Natural killer cell (primary cell): Measurements from ENCODE around the gene MGMT. TPM values are rescaled to one million over a fixed set of nuclear protein-coding genes. Genes with fewer than 3 reads are reported as not detected.

Source experiments
- ATAC-seq, 3 donors: fragments of 150-1000 bp in 2 of 3; fragments of 200-7000 bp in 1 of 3; cut with Tn5 transposase; 1 replicate in 1 of 3; 2 replicates in 2 of 3; pipeline ENCODE4 v1.10.0; 2021; ENCODE audit warnings: mild to moderate bottlenecking in 2 of 3, moderate library complexity in 2 of 3
- DNase-seq, 2 donors: peaks; one replicate each; pipeline versions ENCODE4 v3.0.0 to v3.0.0-alpha.2; 2013 to 2021; ENCODE audit warnings: mixed read lengths in 1 of 2
- H3K27ac ChIP-seq: one replicate; pipeline ENCODE4 v1.5.1; 2013; ENCODE audit warnings: mild to moderate bottlenecking, low read length
- H3K27me3 ChIP-seq: one replicate; pipeline ENCODE4 v1.6.1; 2013; ENCODE audit warnings: low read length; ENCODE audit not compliant: control insufficient read depth, insufficient read depth
- H3K36me3 ChIP-seq: one replicate; pipeline ENCODE4 v1.6.1; 2013; ENCODE audit warnings: low read length; ENCODE audit not compliant: control insufficient read depth, insufficient read depth
- H3K4me1 ChIP-seq: one replicate; pipeline ENCODE4 v1.6.1; 2013; ENCODE audit warnings: low read length; ENCODE audit not compliant: control insufficient read depth, insufficient read depth
- H3K4me3 ChIP-seq: one replicate; pipeline ENCODE4 v1.5.1; 2013; ENCODE audit warnings: low read length
- H3K9me3 ChIP-seq: one replicate; pipeline ENCODE4 v1.6.1; 2013; ENCODE audit warnings: low read length; ENCODE audit not compliant: control insufficient read depth, insufficient read depth
- H3K27ac Mint-ChIP-seq, 2 donors: one replicate each; pipeline ENCODE4 v1.8.0; 2022; ENCODE audit warnings: mild to moderate bottlenecking in 2 of 2, mixed read lengths in 2 of 2, moderate library complexity in 1 of 2
- H3K27me3 Mint-ChIP-seq, 2 donors: one replicate each; pipeline ENCODE4 v1.8.0; 2022; ENCODE audit warnings: low read depth in 2 of 2, mixed read lengths in 2 of 2
- H3K36me3 Mint-ChIP-seq: one replicate; pipeline ENCODE4 v1.8.0; 2022; ENCODE audit warnings: mixed read lengths
- H3K4me1 Mint-ChIP-seq, 2 donors: one replicate each; pipeline ENCODE4 v1.8.0; 2022; ENCODE audit warnings: mixed read lengths in 2 of 2
- H3K4me3 Mint-ChIP-seq: one replicate; pipeline ENCODE4 v1.8.0; 2022; ENCODE audit warnings: mild to moderate bottlenecking, moderate library complexity, mixed read lengths
- H3K9me3 Mint-ChIP-seq, 2 donors: one replicate each; pipeline ENCODE4 v1.8.0; 2022; ENCODE audit warnings: mixed read lengths in 2 of 2
- CTCF ChIP-seq: fragments of 200-600 bp; IDR thresholded peaks from one replicate; pipeline ENCODE4 v1.8.0; 2022; ENCODE audit warnings: antibody characterized with exemption
- WGBS: methylation state at CpG from one replicate; pipeline ENCODE4 v1.1.7; 2013; ENCODE audit warnings: missing lambda C conversion rate; ENCODE audit not compliant: insufficient coverage; 5-methylcytosine and 5-hydroxymethylcytosine counted together
- intact Hi-C: fragments of 100-400 bp; cut with micrococcal nuclease; formaldehyde crosslinking; loops from one replicate; pipeline ENCODE4 v1.14.2; 2022
- total RNA-seq, 4 donors: library from RNA; stranded (reverse); fragments of 120-200 nt in 1 of 4; gene quantifications; one replicate each; pipeline versions ENCODE4 v1.2.3 to v1.2.4, GENCODE V29; 2013 to 2022

The MGMT gene
- total RNA-seq, 3 donors from 2014 or later (not counting 1 experiment from before 2014, with no cell fraction given): 16.5 to 19.7 (median 18.8) TPM

GRCh38 chr10:129673292-129673691, 206.3 kb downstream of the MGMT start:
- Mint-ChIP-seq H3K4me1 (no peaks in the 10 kb centered on the region), H3K27ac (no peak overlapping the region), H3K9me3 (no peaks in the 10 kb centered on the region), H3K36me3 (no peaks in the 10 kb centered on the region), H3K4me3 (no peak overlapping the region), H3K27me3 (no peaks in the 10 kb centered on the region)
- Histone ChIP-seq H3K4me3 (no peak overlapping the region), H3K27me3 (no peaks in the 10 kb centered on the region), H3K4me1 (no peaks in the 10 kb centered on the region), H3K9me3 (no peaks in the 10 kb centered on the region), H3K27ac (no peak overlapping the region), H3K36me3 (no peaks in the 10 kb centered on the region)
- no peak for TF ChIP-seq CTCF
- no peak for DNase-seq
- 100% methylated on average over 4 of the region's 4 CpGs for WGBS
- no peak for ATAC-seq
- intact Hi-C loops: no loop called here

GRCh38 chr10:129675027-129675769, 208.2 kb downstream of the MGMT start:
- H3K4me1 ChIP-seq: no peaks in the 10 kb centered on the region
- ATAC-seq: no peak
- Mint-ChIP-seq H3K9me3 (no peaks in the 10 kb centered on the region), H3K4me1 (no peaks in the 10 kb centered on the region), H3K36me3 (no peaks in the 10 kb centered on the region), H3K4me3 (no peak overlapping the region), H3K27ac (no peak overlapping the region), H3K27me3 (no peaks in the 10 kb centered on the region)
- DNase-seq: no peak
- WGBS: 96% methylated on average over 17 of the region's 17 CpGs
- H3K27me3 ChIP-seq: no peaks in the 10 kb centered on the region
- H3K4me3 ChIP-seq: no peak overlapping the region
- intact Hi-C loops: no loop called here
- no peak for TF ChIP-seq CTCF
- no peak overlapping the region for H3K27ac ChIP-seq
- H3K36me3 ChIP-seq: no peaks in the 10 kb centered on the region
- H3K9me3 ChIP-seq: no peaks in the 10 kb centered on the region

GRCh38 chr10:129676014-129676413, 209.0 kb downstream of the MGMT start:
- H3K9me3 Mint-ChIP-seq: no peaks in the 10 kb centered on the region
- DNase-seq: no peak
- TF ChIP-seq CTCF: no peak
- no peaks in the 10 kb centered on the region for H3K36me3 Mint-ChIP-seq
- Histone ChIP-seq H3K9me3 (no peaks in the 10 kb centered on the region), H3K27me3 (no peaks in the 10 kb centered on the region), H3K27ac (no peak overlapping the region), H3K36me3 (no peaks in the 10 kb centered on the region), H3K4me3 (no peak overlapping the region), H3K4me1 (no peaks in the 10 kb centered on the region)
- no peaks in the 10 kb centered on the region for H3K27me3 Mint-ChIP-seq
- ATAC-seq: no peak
- intact Hi-C loops: no loop called here
- no peaks in the 10 kb centered on the region for H3K4me1 Mint-ChIP-seq
- H3K27ac Mint-ChIP-seq: no peak overlapping the region
- 90% methylated on average over 12 of the region's 12 CpGs for WGBS
- no peak overlapping the region for H3K4me3 Mint-ChIP-seq
